Endothelial cell of umbilical vein (primary cell): Measurements from ENCODE around the gene PCDH8. TPM values are rescaled to one million over a fixed set of nuclear protein-coding genes. Genes with fewer than 3 reads are reported as not detected.

Experiments used
- BruUV-seq: library from RNA; stranded (reverse); fragments of 400-500 nt; replicated peaks from 2 replicates; lab custom pipeline; 2021; lab: Mats Ljungman, UMichigan
- CTCF ChIA-PET: fragments of 300-600, 350-600 bp; sonication (Branson Sonifier 250); formaldehyde crosslinking; loops from one replicate; lab custom pipeline; 2021; ENCODE audit warnings: antibody characterized with exemption, inconsistent platforms; lab: Charles Lee
- POLR2A ChIA-PET: fragments of 300-600, 350-600 bp; sonication (Branson Sonifier 250); formaldehyde crosslinking; loops from one replicate; lab custom pipeline; 2021; ENCODE audit warnings: antibody characterized with exemption, inconsistent platforms; lab: Charles Lee
- DNase-seq: peaks from one replicate; pipeline ENCODE4 v3.0.0-alpha.2; 2011; ENCODE audit warnings: low read depth, low spot score
- FAIRE-seq: peaks from 2 replicates; lab custom pipeline; 2011; peaks lifted over from hg19 to GRCh38; lab: Jason Lieb, UNC
- H2AFZ ChIP-seq: 2 replicates; pipeline ENCODE4 v1.6.0; 2012; ENCODE audit warnings: low read depth, low read length, control low read depth, inconsistent platforms
- H3K27ac ChIP-seq: 2 replicates; pipeline ENCODE4 v1.5.1; 2011; ENCODE audit warnings: low read depth, mild to moderate bottlenecking, control low read depth, low read length, moderate library complexity; ENCODE audit not compliant: insufficient read depth
- H3K27me3 ChIP-seq, 2 experiments: 2 replicates each; pipeline versions ENCODE4 v1.6.0 to v1.6.1; 2011; ENCODE audit warnings: low read length in 2 of 2, mixed read lengths in 1 of 2; ENCODE audit not compliant: control insufficient read depth in 2 of 2, insufficient read depth in 2 of 2
- H3K36me3 ChIP-seq, 2 experiments: 2 replicates in 1 of 2; 3 replicates in 1 of 2; pipeline ENCODE4 v1.5.1; 2011; ENCODE audit warnings: low read length in 2 of 2, mild to moderate bottlenecking in 1 of 2, moderate library complexity in 1 of 2; ENCODE audit not compliant: control insufficient read depth in 2 of 2, insufficient read depth in 2 of 2; ENCODE audit errors: extremely low read depth in 1 of 2
- H3K4me1 ChIP-seq: 3 replicates; pipeline ENCODE4 v1.5.1; 2011; ENCODE audit warnings: mild to moderate bottlenecking, low read length; ENCODE audit not compliant: control insufficient read depth, insufficient read depth; ENCODE audit errors: extremely low read depth
- H3K4me2 ChIP-seq: 2 replicates; pipeline ENCODE4 v1.6.1; 2011; ENCODE audit warnings: low read length, control low read depth, mixed read lengths; ENCODE audit not compliant: insufficient read depth
- H3K4me3 ChIP-seq, 3 experiments: fragments of 200-600 bp in 1 of 3; sonication (generic), shearing (Covaris generic) in 1 of 3; replicated peaks in 1 of 3; 2 replicates each; pipeline ENCODE4 v1.5.1; 2011 to 2016; ENCODE audit warnings: control low read depth in 3 of 3, low read length in 3 of 3, mild to moderate bottlenecking in 2 of 3, inconsistent platforms in 1 of 3, low read depth in 1 of 3, moderate library complexity in 1 of 3; ENCODE audit not compliant: insufficient read depth in 1 of 3
- H3K79me2 ChIP-seq: 2 replicates; pipeline ENCODE4 v1.6.0; 2012; ENCODE audit warnings: low read length, inconsistent platforms; ENCODE audit not compliant: control insufficient read depth, insufficient read depth
- H3K9ac ChIP-seq: replicated peaks from 2 replicates; pipeline ENCODE3; 2011; ENCODE audit warnings: low read length, control low read depth; ENCODE audit not compliant: insufficient read depth; ENCODE audit errors: extremely low read depth
- H3K9me1 ChIP-seq: replicated peaks from 3 replicates; pipeline ENCODE4 v1.6.0; 2011; ENCODE audit warnings: mild to moderate bottlenecking, low read length; ENCODE audit not compliant: control insufficient read depth, insufficient read depth; ENCODE audit errors: extremely low read depth
- H3K9me3 ChIP-seq: replicated peaks from 2 replicates; pipeline ENCODE4 v1.5.1; 2012; ENCODE audit warnings: low read length, inconsistent platforms; ENCODE audit not compliant: control insufficient read depth, insufficient read depth
- H4K20me1 ChIP-seq: replicated peaks from 2 replicates; pipeline ENCODE3; 2011; ENCODE audit warnings: mild to moderate bottlenecking, low read length; ENCODE audit not compliant: control insufficient read depth, insufficient read depth; ENCODE audit errors: extremely low read depth
- CTCF ChIP-seq, 2 donors: IDR thresholded peaks; 1 replicate in 1 of 2; 2 replicates in 1 of 2; pipeline ENCODE4 v1.5.1; 2011; ENCODE audit warnings: low read length in 2 of 2, mild to moderate bottlenecking in 2 of 2, moderate library complexity in 2 of 2, control low read depth in 1 of 2, inconsistent platforms in 1 of 2, low read depth in 1 of 2; ENCODE audit not compliant: insufficient read depth in 1 of 2; ENCODE audit errors: extremely low read depth in 1 of 2
- EZH2 ChIP-seq: IDR thresholded peaks from 2 replicates; pipeline ENCODE4 v1.6.1; 2012; ENCODE audit warnings: borderline replicate concordance, low read depth, mild to moderate bottlenecking, moderate library complexity, low read length, inconsistent platforms; ENCODE audit not compliant: severe bottlenecking
- FOS ChIP-seq: IDR thresholded peaks from 2 replicates; pipeline ENCODE4 v1.6.1; 2011; ENCODE audit warnings: mild to moderate bottlenecking, low read length, moderate library complexity, borderline replicate concordance; ENCODE audit not compliant: insufficient read depth
- GATA2 ChIP-seq: IDR thresholded peaks from 2 replicates; pipeline ENCODE4 v1.7.0; 2011; ENCODE audit warnings: low read depth, mild to moderate bottlenecking, moderate library complexity, mixed read lengths, low read length; ENCODE audit not compliant: insufficient read length, insufficient read depth
- JUN ChIP-seq: IDR thresholded peaks from 2 replicates; pipeline ENCODE4 v1.6.1; 2011; ENCODE audit warnings: borderline replicate concordance, low read depth; ENCODE audit not compliant: insufficient read length, insufficient read depth
- MAX ChIP-seq: IDR thresholded peaks from 2 replicates; pipeline ENCODE4 v1.6.1; 2011; ENCODE audit not compliant: insufficient read depth, insufficient read length
- MYC ChIP-seq: IDR thresholded peaks from one replicate; pipeline ENCODE4 v1.6.1; 2011; ENCODE audit warnings: mild to moderate bottlenecking, low read depth, low read length
- POLR2A ChIP-seq: IDR thresholded peaks from 2 replicates; pipeline ENCODE4 v1.6.1; 2012; ENCODE audit warnings: low read depth, mild to moderate bottlenecking, control low read depth, low read length
- POLR2AphosphoS5 ChIP-seq: IDR thresholded peaks from 2 replicates; pipeline ENCODE4 v1.6.1; 2012; ENCODE audit warnings: low read depth, mild to moderate bottlenecking, control low read depth, low read length, moderate library complexity; ENCODE audit not compliant: insufficient read depth
- dilution Hi-C: fragments of 300-500 bp; cut with MboI; formaldehyde crosslinking; loops from one replicate; pipeline ENCODE4 v1.15.0; 2019; ENCODE audit warnings: low sequenced_read_pairs; ENCODE audit not compliant: extremely low pct_ligation_motif_present
- intact Hi-C: fragments of 100-400 bp; cut with micrococcal nuclease; formaldehyde crosslinking; loops from one replicate; pipeline ENCODE4 v1.10.0; 2022
- polyA plus RNA-seq, 4 experiments: library from polyadenylated mRNA; depleted of rRNA in 3 of 4; stranded (reverse) in 3 of 4; unstranded in 1 of 4; fragments of >200 nt; gene quantifications; 2 replicates each; pipeline versions ENCODE4 v1.2.1 to v1.2.3, GENCODE V29; 2011 to 2012; ENCODE audit warnings: missing spikeins in 1 of 4
- total RNA-seq: library from RNA; stranded (reverse); gene quantifications from 2 replicates; pipeline ENCODE4 v1.2.3, GENCODE V29; 2021

Gene PCDH8
- total and polyA plus RNA-seq, 2 donors (not counting 3 experiments of a cell fraction or from before 2014, with no cell fraction given), result not detected

- dilution Hi-C loops, result no loop called here
Measured at GRCh38 chr13:52849291-52850071, 1.0 kb upstream of the PCDH8 start.

More at GRCh38 chr13:52849291-52850071, 1.0 kb upstream of the PCDH8 start:
- no peaks in the 10 kb centered on the region for H3K9me1 ChIP-seq
- TF ChIP-seq POLR2A (no peak), EZH2 (no peak), MYC (no peak), MAX (no peak), POLR2AphosphoS5 (no peak), JUN (no peak), GATA2 (no peak), FOS (no peak), CTCF (IDR thresholded peaks at IDR 0.05; ENCODE audit: extremely low read depth in 1 of 2, insufficient read depth in 1 of 2, low read depth in 1 of 2, low read length in 2 of 2) (no peak)
- no peaks in the 10 kb centered on the region for H3K36me3 ChIP-seq
- FAIRE-seq, result no peak
- intact Hi-C loops, result loop anchor here (5.0 kb wide), 1 partner anchor 118 kb away; no protein-coding TSS in a partner anchor
- no peaks in the 10 kb centered on the region for H4K20me1 ChIP-seq
- no peak overlapping the region for H3K4me3 ChIP-seq
- CTCF ChIA-PET, result interaction anchor here (1.4 kb wide), 1 partner anchor 184 kb away, joined by 5 read pairs; no protein-coding TSS in a partner anchor
- H2AFZ ChIP-seq, result no peak overlapping the region
- POLR2A ChIA-PET, result no interaction called here
- peaks cover 5% of the 10 kb centered on the region for H3K4me1 ChIP-seq
- no peaks in the 10 kb centered on the region for H3K9me3 ChIP-seq
- H3K79me2 ChIP-seq, result no peaks in the 10 kb centered on the region
- no peak for DNase-seq
- H3K27ac ChIP-seq, result no peak overlapping the region
- H3K9ac ChIP-seq, result no peak overlapping the region
- peaks cover 56 to 80% of the 10 kb centered on the region in 2 experiments for H3K27me3 ChIP-seq
- H3K4me2 ChIP-seq, result no peak overlapping the region
- BruUV-seq, result no TSS peak
